Hematopoietic multipotent progenitor cell treated with erythropoietin and hydrocortisone succinate and interleukin-3 and kit ligand, for 4 days (in vitro differentiated cells): ENCODE results near the gene HHEX.

ENCODE experiments used
- DNase-seq: peaks from one replicate; pipeline ENCODE4 v3.0.0-alpha.2; 2015

Gene HHEX

GRCh38 chr10:92695679-92696605 is 6.2 kb downstream of the HHEX start:
- no peak for DNase-seq

GRCh38 chr10:92696606-92697383 is 7.0 kb downstream of the HHEX start:
- DNase-seq = peak; percentile 29

- DNase-seq = peak; percentile 62
Measured at GRCh38 chr10:92697663-92698511, 8.1 kb downstream of the HHEX start.

GRCh38 chr10:92699193-92699517 is 9.4 kb downstream of the HHEX start:
- no peak for DNase-seq

- DNase-seq = peak; percentile 87
Measured at GRCh38 chr10:92699518-92700381, 10.0 kb downstream of the HHEX start.

- DNase-seq = peak; percentile 62
Measured at GRCh38 chr10:92702301-92702916, 12.7 kb downstream of the HHEX start.

GRCh38 chr10:92712016-92712889 is 22.5 kb downstream of the HHEX start:
- peak; percentile 43 for DNase-seq

GRCh38 chr10:92714152-92714845 is 24.5 kb downstream of the HHEX start:
- no peak for DNase-seq

- DNase-seq = no peak
Measured at GRCh38 chr10:92714872-92715271, 25.1 kb downstream of the HHEX start.

GRCh38 chr10:92719991-92720830 is 30.5 kb downstream of the HHEX start:
- DNase-seq = no peak

GRCh38 chr10:92720831-92721165 is 31.0 kb downstream of the HHEX start:
- DNase-seq = no peak

- DNase-seq = no peak
Measured at GRCh38 chr10:92722349-92722748, 32.6 kb downstream of the HHEX start.

GRCh38 chr10:92727141-92727540 is 37.4 kb downstream of the HHEX start:
- DNase-seq = no peak

GRCh38 chr10:92727550-92727949 is 37.8 kb downstream of the HHEX start:
- no peak for DNase-seq

- DNase-seq = no peak
Measured at GRCh38 chr10:92729886-92730285, 40.1 kb downstream of the HHEX start.

- DNase-seq = no peak
Measured at GRCh38 chr10:92732958-92733357, 43.2 kb downstream of the HHEX start.

GRCh38 chr10:92734301-92734700 is 44.5 kb downstream of the HHEX start:
- DNase-seq = peak; percentile 70

GRCh38 chr10:92735938-92736337 is 46.2 kb downstream of the HHEX start:
- DNase-seq = no peak

- no peak for DNase-seq
Measured at GRCh38 chr10:92737484-92737883, 47.7 kb downstream of the HHEX start.
